Mesenchymal stem cell (in vitro differentiated cells and primary cell): ENCODE measurements around the gene PALLD.

Source experiments
- DNase-seq: peaks from one replicate; pipeline ENCODE4 v3.0.0-alpha.2; 2013
- H2AFZ ChIP-seq: one replicate; pipeline ENCODE4 v1.6.1; 2013; ENCODE audit warnings: low read depth, mild to moderate bottlenecking, control low read depth, inconsistent platforms, low read length, moderate library complexity
- H2AK5ac ChIP-seq: 2 replicates; pipeline ENCODE4 v1.6.1; 2013; ENCODE audit warnings: low read length, moderate library complexity, mild to moderate bottlenecking, inconsistent platforms; ENCODE audit not compliant: severe bottlenecking
- H2BK120ac ChIP-seq: one replicate; pipeline ENCODE4 v1.6.1; 2013; ENCODE audit warnings: low read depth, mild to moderate bottlenecking, inconsistent platforms, low read length, moderate library complexity
- H2BK12ac ChIP-seq, 2 experiments: one replicate each; pipeline ENCODE4 v1.6.1; 2013; ENCODE audit warnings: inconsistent platforms in 2 of 2, low read length in 2 of 2, mild to moderate bottlenecking in 2 of 2, moderate library complexity in 2 of 2, control low read depth in 1 of 2
- H2BK15ac ChIP-seq: one replicate; pipeline ENCODE4 v1.6.1; 2013; ENCODE audit warnings: mild to moderate bottlenecking, low read depth, inconsistent platforms; ENCODE audit not compliant: poor library complexity, severe bottlenecking
- H2BK5ac ChIP-seq: 2 replicates; pipeline ENCODE4 v1.6.1; 2013; ENCODE audit warnings: low read depth, mild to moderate bottlenecking, low read length, control low read depth, inconsistent platforms; ENCODE audit not compliant: poor library complexity, severe bottlenecking
- H3K14ac ChIP-seq, 2 experiments: one replicate each; pipeline ENCODE4 v1.6.1; 2013; ENCODE audit warnings: inconsistent platforms in 2 of 2, low read length in 2 of 2, control low read depth in 1 of 2, mild to moderate bottlenecking in 1 of 2, moderate library complexity in 1 of 2
- H3K18ac ChIP-seq, 2 experiments: one replicate each; pipeline ENCODE4 v1.6.1; 2013; ENCODE audit warnings: inconsistent platforms in 2 of 2, low read length in 2 of 2, control low read depth in 1 of 2, low read depth in 1 of 2, mild to moderate bottlenecking in 1 of 2
- H3K23ac ChIP-seq, 2 experiments: one replicate each; pipeline ENCODE4 v1.6.1; 2013; ENCODE audit warnings: inconsistent platforms in 2 of 2, low read length in 2 of 2, mild to moderate bottlenecking in 2 of 2, moderate library complexity in 2 of 2, control low read depth in 1 of 2
- H3K27ac ChIP-seq: 2 replicates; pipeline ENCODE4 v1.5.1; 2013; ENCODE audit warnings: mild to moderate bottlenecking, moderate library complexity, low read length, control low read depth, inconsistent platforms; ENCODE audit not compliant: poor library complexity, severe bottlenecking
- H3K27me3 ChIP-seq, 2 experiments: 2 replicates each; pipeline versions ENCODE4 v1.6.1 to v1.7.0; 2013; ENCODE audit warnings: low read length in 2 of 2, mild to moderate bottlenecking in 2 of 2, moderate library complexity in 2 of 2, control low read depth in 1 of 2, inconsistent platforms in 1 of 2; ENCODE audit not compliant: control insufficient read depth in 1 of 2, insufficient read depth in 1 of 2
- H3K36me3 ChIP-seq, 2 experiments: 2 replicates each; pipeline versions ENCODE4 v1.6.1 to v1.7.0; 2013; ENCODE audit warnings: low read length in 2 of 2, control low read depth in 1 of 2, inconsistent platforms in 1 of 2, low read depth in 1 of 2, mild to moderate bottlenecking in 1 of 2; ENCODE audit not compliant: insufficient read depth in 2 of 2, control insufficient read depth in 1 of 2
- H3K4ac ChIP-seq, 2 experiments: one replicate each; pipeline ENCODE4 v1.6.1; 2013; ENCODE audit warnings: inconsistent platforms in 2 of 2, low read length in 2 of 2, mild to moderate bottlenecking in 2 of 2, moderate library complexity in 2 of 2, control low read depth in 1 of 2, low read depth in 1 of 2
- H3K4me1 ChIP-seq: 2 replicates; pipeline ENCODE4 v1.6.1; 2013; ENCODE audit warnings: low read depth, low read length, control low read depth; ENCODE audit not compliant: control insufficient read depth, insufficient read depth
- H3K4me2 ChIP-seq: 2 replicates; pipeline ENCODE4 v1.6.1; 2013; ENCODE audit warnings: low read length, mild to moderate bottlenecking, inconsistent platforms; ENCODE audit not compliant: poor library complexity, severe bottlenecking
- H3K4me3 ChIP-seq, 2 experiments: 2 replicates each; pipeline versions ENCODE4 v1.5.1 to v1.7.0; 2013; ENCODE audit warnings: low read length in 2 of 2, mild to moderate bottlenecking in 2 of 2, control low read depth in 1 of 2, low read depth in 1 of 2; ENCODE audit not compliant: insufficient read depth in 1 of 2
- H3K79me1 ChIP-seq: replicated peaks from 2 replicates; pipeline ENCODE4 v1.6.1; 2013; ENCODE audit warnings: mild to moderate bottlenecking, control low read depth, low read length, inconsistent platforms; ENCODE audit not compliant: poor library complexity, severe bottlenecking
- H3K9ac ChIP-seq: 2 replicates; pipeline ENCODE4 v1.7.0; 2013; ENCODE audit warnings: mild to moderate bottlenecking, low read length, moderate library complexity
- H3K9me3 ChIP-seq: 2 replicates; pipeline ENCODE4 v1.7.0; 2013; ENCODE audit warnings: mild to moderate bottlenecking, low read length; ENCODE audit not compliant: control insufficient read depth
- H4K8ac ChIP-seq: one replicate; pipeline ENCODE4 v1.6.1; 2013; ENCODE audit warnings: inconsistent platforms, mild to moderate bottlenecking, low read length, moderate library complexity
- H4K91ac ChIP-seq: one replicate; pipeline ENCODE4 v1.6.1; 2013; ENCODE audit warnings: mild to moderate bottlenecking, low read length, inconsistent platforms
- WGBS: methylation state at CpG from one replicate; pipeline ENCODE4 v1.1.7; 2013; ENCODE audit warnings: mixed read lengths; 5-methylcytosine and 5-hydroxymethylcytosine counted together

PALLD gene

DNA sequence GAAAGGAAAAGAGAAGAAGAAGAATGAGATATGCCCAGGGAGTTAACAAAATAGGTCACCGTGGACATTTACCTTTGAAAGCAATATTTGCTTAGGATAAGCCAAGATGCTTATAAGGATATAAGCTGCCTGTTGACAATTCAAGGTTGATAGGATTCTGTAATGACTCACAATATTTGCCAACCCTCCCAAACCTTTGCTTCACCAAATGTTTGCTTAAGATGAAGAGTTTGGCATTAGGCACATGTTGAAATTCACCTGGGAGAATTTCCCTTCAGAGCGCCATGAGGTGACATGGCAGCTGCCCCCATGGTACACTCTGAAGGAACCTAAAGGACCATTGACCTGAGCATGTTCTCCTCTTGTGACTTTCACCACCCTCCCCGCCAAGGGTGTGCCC is 4.6 kb downstream of the PALLD start:
- Histone ChIP-seq H3K27ac (no peak overlapping the region), H3K4me2 (no peak overlapping the region), H3K27me3 (no peaks in the 10 kb centered on the region), H3K4me3 (no peak overlapping the region), H3K9me3 (no peaks in the 10 kb centered on the region), H2BK120ac (no peak overlapping the region), H3K36me3 (no peaks in the 10 kb centered on the region), H3K4ac (no peak overlapping the region), H4K8ac (no peak overlapping the region), H2BK12ac (no peak overlapping the region), H4K91ac (no peak overlapping the region), H2AK5ac (no peak overlapping the region), H3K79me1 (no peaks in the 10 kb centered on the region), H2AFZ (no peak overlapping the region), H3K14ac (no peak overlapping the region), H3K4me1 (no peaks in the 10 kb centered on the region), H3K18ac (no peak overlapping the region), H3K23ac (no peak overlapping the region), H2BK15ac (no peak overlapping the region), H2BK5ac (no peak overlapping the region), H3K9ac (no peak overlapping the region)
- no peak for DNase-seq
- WGBS: 100% methylated on average over 3 of the region's 3 CpGs

DNA sequence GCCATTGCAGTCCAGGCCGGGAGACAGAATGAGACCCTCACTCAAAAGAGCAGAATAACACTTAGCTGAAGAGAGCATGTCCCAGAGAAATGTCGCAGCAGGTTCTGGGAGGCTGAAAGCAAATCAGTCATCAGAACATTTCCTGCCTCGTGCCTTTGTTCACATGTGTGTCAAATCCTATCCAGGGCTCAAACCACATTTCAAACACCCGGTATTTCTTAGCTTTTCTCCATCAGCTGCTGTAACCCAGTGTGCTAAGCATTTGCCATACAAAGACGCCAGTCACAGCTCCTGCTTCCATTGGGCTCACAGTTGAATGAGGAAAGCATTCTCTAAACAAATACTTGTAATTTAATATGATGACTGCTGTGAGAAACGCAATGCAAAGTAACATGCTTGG is 6.0 kb downstream of the PALLD start:
- WGBS: 72% methylated on average over 6 of the region's 6 CpGs
- H3K4ac ChIP-seq: no peak overlapping the region
- no peak overlapping the region for H2BK5ac ChIP-seq
- H3K4me2 ChIP-seq: no peak overlapping the region
- H2BK15ac ChIP-seq: no peak overlapping the region
- H3K4me1 ChIP-seq: no peaks in the 10 kb centered on the region
- no peak overlapping the region for H4K91ac ChIP-seq
- no peaks in the 10 kb centered on the region for H3K79me1 ChIP-seq
- no peak overlapping the region for H4K8ac ChIP-seq
- H2AFZ ChIP-seq: no peak overlapping the region
- DNase-seq: no peak
- H3K4me3 ChIP-seq: no peak overlapping the region
- H3K9me3 ChIP-seq: no peaks in the 10 kb centered on the region
- H3K23ac ChIP-seq: no peak overlapping the region
- no peak overlapping the region for H3K9ac ChIP-seq
- H3K14ac ChIP-seq: no peak overlapping the region
- H2BK12ac ChIP-seq: no peak overlapping the region
- H2AK5ac ChIP-seq: no peak overlapping the region
- no peak overlapping the region for H3K18ac ChIP-seq
- H3K36me3 ChIP-seq: no peaks in the 10 kb centered on the region
- no peaks in the 10 kb centered on the region for H3K27me3 ChIP-seq
- H3K27ac ChIP-seq: no peak overlapping the region
- H2BK120ac ChIP-seq: no peak overlapping the region

GRCh38 chr4:168503652-168504362 is 7.0 kb downstream of the PALLD start:
- Histone ChIP-seq H3K4ac (no peak overlapping the region), H3K4me1 (no peaks in the 10 kb centered on the region), H3K79me1 (no peaks in the 10 kb centered on the region), H2BK120ac (no peak overlapping the region), H2BK12ac (no peak overlapping the region), H2BK5ac (no peak overlapping the region), H2AK5ac (no peak overlapping the region), H3K27me3 (no peaks in the 10 kb centered on the region), H2BK15ac (no peak overlapping the region), H3K9me3 (no peaks in the 10 kb centered on the region), H3K27ac (no peak overlapping the region), H3K4me3 (no peak overlapping the region), H3K18ac (no peak overlapping the region), H3K4me2 (no peak overlapping the region), H4K91ac (no peak overlapping the region), H3K9ac (no peak overlapping the region), H3K36me3 (no peaks in the 10 kb centered on the region), H3K23ac (no peak overlapping the region), H3K14ac (no peak overlapping the region), H4K8ac (no peak overlapping the region), H2AFZ (no peak overlapping the region)
- DNase-seq: no peak
- WGBS: 94% methylated on average over 8 of the region's 9 CpGs

- H3K36me3 ChIP-seq: no peaks in the 10 kb centered on the region
- H3K23ac ChIP-seq: no peak overlapping the region
- no peak overlapping the region for H3K4me2 ChIP-seq
- WGBS: 78% methylated on average over 3 of the region's 3 CpGs
- H3K4ac ChIP-seq: no peak overlapping the region
- DNase-seq: no peak
- H2AK5ac ChIP-seq: no peak overlapping the region
- no peak overlapping the region for H4K91ac ChIP-seq
- H3K14ac ChIP-seq: no peak overlapping the region
- no peak overlapping the region for H3K27ac ChIP-seq
- H3K9ac ChIP-seq: no peak overlapping the region
- no peak overlapping the region for H4K8ac ChIP-seq
- no peak overlapping the region for H2BK15ac ChIP-seq
- no peak overlapping the region for H2BK120ac ChIP-seq
- H3K4me1 ChIP-seq: no peaks in the 10 kb centered on the region
- no peak overlapping the region for H3K4me3 ChIP-seq
- H2BK5ac ChIP-seq: no peak overlapping the region
- no peaks in the 10 kb centered on the region for H3K27me3 ChIP-seq
- no peak overlapping the region for H3K18ac ChIP-seq
- no peaks in the 10 kb centered on the region for H3K9me3 ChIP-seq
- no peak overlapping the region for H2AFZ ChIP-seq
- no peaks in the 10 kb centered on the region for H3K79me1 ChIP-seq
- H2BK12ac ChIP-seq: no peak overlapping the region
These were observed 7.7 kb downstream of the PALLD start for GRCh38 chr4:168504526-168504925.
